GM20000 (cell line): ENCODE results near the gene CLCNKB.

ENCODE experiments used
- DNase-seq: peaks from one replicate; pipeline ENCODE4 v3.0.0; 2012; ENCODE audit warnings: low spot score
- CTCF ChIP-seq: IDR thresholded peaks from 2 replicates; pipeline ENCODE4 v1.5.1; 2012; ENCODE audit warnings: mild to moderate bottlenecking, control low read depth; ENCODE audit errors: extremely low read depth, missing control alignments

The CLCNKB gene

GRCh38 chr1:16005597-16005996 lies 38.0 kb upstream of the CLCNKB start:
- no peak for TF ChIP-seq CTCF
- DNase-seq: no peak

GRCh38 chr1:16006010-16006409 lies 37.6 kb upstream of the CLCNKB start:
- no peak for TF ChIP-seq CTCF
- DNase-seq: no peak

GRCh38 chr1:16006552-16007485 lies 36.8 kb upstream of the CLCNKB start:
- peak; percentile 0 for TF ChIP-seq CTCF
- DNase-seq: peak; percentile 53

- no peak for TF ChIP-seq CTCF
- DNase-seq: no peak
Measured at GRCh38 chr1:16007671-16008341, 35.8 kb upstream of the CLCNKB start.

- DNase-seq: peak; percentile 79
- TF ChIP-seq CTCF: peak; percentile 80
Measured at GRCh38 chr1:16009030-16009460, 34.5 kb upstream of the CLCNKB start.

GRCh38 chr1:16009678-16010077 lies 33.9 kb upstream of the CLCNKB start:
- no peak for TF ChIP-seq CTCF
- DNase-seq: no peak

- DNase-seq: no peak
- TF ChIP-seq CTCF: no peak
Measured at GRCh38 chr1:16010837-16011236, 32.7 kb upstream of the CLCNKB start.
